GM12891 (cell line): ENCODE measurements around the gene STXBP6.

Experiments used
- PAX5 ChIP-seq: IDR thresholded peaks from 2 replicates; pipeline ENCODE4 v1.6.1; 2011; ENCODE audit warnings: low read length, moderate library complexity, mild to moderate bottlenecking; ENCODE audit not compliant: insufficient read depth, severe bottlenecking
- POLR2A ChIP-seq: IDR thresholded peaks from 2 replicates; pipeline ENCODE4 v1.6.1; 2011; ENCODE audit warnings: low read depth, low read length, control low read depth
- POLR2AphosphoS5 ChIP-seq: IDR thresholded peaks from 2 replicates; pipeline ENCODE4 v1.6.1; 2011; ENCODE audit warnings: low read depth, low read length, control low read depth
- POU2F2 ChIP-seq: IDR thresholded peaks from 2 replicates; pipeline ENCODE4 v1.6.1; 2011; ENCODE audit warnings: low read depth, mild to moderate bottlenecking, control low read depth, low read length, moderate library complexity
- SPI1 ChIP-seq: IDR thresholded peaks from 2 replicates; pipeline ENCODE4 v1.6.1; 2011; ENCODE audit warnings: low read depth, low read length, control low read depth
- TAF1 ChIP-seq: IDR thresholded peaks from 2 replicates; pipeline ENCODE4 v1.6.1; 2011; ENCODE audit warnings: low read depth, low read length, control low read depth

- TF ChIP-seq POLR2AphosphoS5, result no peak
- TF ChIP-seq POLR2A, result no peak
- no peak for TF ChIP-seq TAF1
- TF ChIP-seq PAX5, result no peak
- TF ChIP-seq SPI1, result no peak
- no peak for TF ChIP-seq POU2F2
Observed at GRCh38 chr14:25097120-25097519, 47.2 kb upstream of the STXBP6 start.
